Measurements from ENCODE around the gene POLD4.
"Not testable (repeated sequence)": the region's sequence is repeated elsewhere in the genome, so short reads cannot be mapped to it uniquely, and the experiment has no call there.

POLD4 gene

GRCh38 chr11:67351275-67352005, 1.9 kb downstream of the POLD4 start:
- peak; percentile 69 for DNase-seq

- DNase-seq = no peak
Observed at GRCh38 chr11:67349928-67350465, 3.3 kb downstream of the POLD4 start.

- no peak for DNase-seq
Observed at GRCh38 chr11:67349457-67349856, 3.9 kb downstream of the POLD4 start.

- DNase-seq = no peak
Observed at GRCh38 chr11:67349036-67349435, 4.3 kb downstream of the POLD4 start.

GRCh38 chr11:67347964-67348749, 5.2 kb downstream of the POLD4 start:
- no peak for DNase-seq

- DNase-seq = no peak
Observed at GRCh38 chr11:67345920-67346819, 7.2 kb downstream of the POLD4 start.

GRCh38 chr11:67345247-67345919, 8.0 kb downstream of the POLD4 start:
- no peak for DNase-seq

- DNase-seq = no peak
Observed at GRCh38 chr11:67344264-67344663, 9.1 kb downstream of the POLD4 start.

GRCh38 chr11:67337257-67337656, 16.1 kb downstream of the POLD4 start:
- no peak for DNase-seq

- no peak for DNase-seq
Observed at GRCh38 chr11:67332081-67332691, 21.2 kb downstream of the POLD4 start.

GRCh38 chr11:67323526-67323925, 29.8 kb downstream of the POLD4 start:
- DNase-seq = no peak

- DNase-seq = no peak
Observed at GRCh38 chr11:67322049-67322448, 31.3 kb downstream of the POLD4 start.

- DNase-seq = no peak
Observed at GRCh38 chr11:67321313-67321871, 32.0 kb downstream of the POLD4 start.

- no peak for DNase-seq
Observed at GRCh38 chr11:67320691-67321090, 32.7 kb downstream of the POLD4 start.

GRCh38 chr11:67320011-67320410, 33.3 kb downstream of the POLD4 start:
- no peak for DNase-seq

- not testable (repeated sequence) for DNase-seq
Observed at GRCh38 chr11:67318876-67319275, 34.5 kb downstream of the POLD4 start.

GRCh38 chr11:67317888-67318555, 35.3 kb downstream of the POLD4 start:
- DNase-seq = no peak

GRCh38 chr11:67317205-67317887, 36.0 kb downstream of the POLD4 start:
- DNase-seq = peak; percentile 96

- DNase-seq = no peak
Observed at GRCh38 chr11:67316882-67317204, 36.5 kb downstream of the POLD4 start.

- no peak for DNase-seq
Observed at GRCh38 chr11:67315325-67315909, 37.9 kb downstream of the POLD4 start.
